BLaER1 (cell line): ENCODE results near the gene SMURF2.
A peak's percentile ranks its signal among the peaks of the same experiment; 100 is the strongest.

Source experiments
- H3K27ac ChIP-seq: shearing (Covaris generic); formaldehyde crosslinking; 2 replicates; pipeline ENCODE4 v1.8.1; 2022
- H3K27me3 ChIP-seq: shearing (Covaris generic); formaldehyde crosslinking; 2 replicates; pipeline ENCODE4 v1.8.1; 2022
- H3K36me3 ChIP-seq: shearing (Covaris generic); formaldehyde crosslinking; 2 replicates; pipeline ENCODE4 v1.8.1; 2022
- H3K4me1 ChIP-seq: shearing (Covaris generic); formaldehyde crosslinking; 2 replicates; pipeline ENCODE4 v1.8.1; 2022
- H3K4me2 ChIP-seq: shearing (Covaris generic); formaldehyde crosslinking; 2 replicates; pipeline ENCODE4 v1.8.1; 2022
- H3K4me3 ChIP-seq: shearing (Covaris generic); formaldehyde crosslinking; 2 replicates; pipeline ENCODE4 v1.8.1; 2022
- H3K9ac ChIP-seq: shearing (Covaris generic); formaldehyde crosslinking; 2 replicates; pipeline ENCODE4 v1.8.1; 2022
- H3K9me3 ChIP-seq: shearing (Covaris generic); formaldehyde crosslinking; 2 replicates; pipeline ENCODE4 v1.8.1; 2022
- H4K20me1 ChIP-seq: shearing (Covaris generic); formaldehyde crosslinking; 2 replicates; pipeline ENCODE4 v1.8.1; 2022
- Cebpa-rat ChIP-seq: shearing (Covaris generic); IDR thresholded peaks from 2 replicates; pipeline ENCODE4 v1.8.1; 2022

Gene SMURF2

GRCh38 chr17:64499805-64500486 lies 162.2 kb downstream of the SMURF2 start:
- Histone ChIP-seq H3K4me3 (no peak overlapping the region), H3K9me3 (no peaks in the 10 kb centered on the region), H3K4me2 (0 out of 2 replicates have a peak overlapping the region, but pooled peaks have one; percentile 1), H4K20me1 (peaks cover 93% of the 10 kb centered on the region), H3K27ac (no peak overlapping the region), H3K9ac (no peak overlapping the region), H3K36me3 (peaks cover 66% of the 10 kb centered on the region), H3K4me1 (peaks cover 84% of the 10 kb centered on the region), H3K27me3 (no peaks in the 10 kb centered on the region)
- TF ChIP-seq Cebpa-rat = no peak

GRCh38 chr17:64498308-64499203 lies 163.6 kb downstream of the SMURF2 start:
- Histone ChIP-seq H4K20me1 (peaks cover 93% of the 10 kb centered on the region), H3K4me1 (peaks cover 88% of the 10 kb centered on the region), H3K36me3 (peaks cover 54% of the 10 kb centered on the region), H3K9ac (0 out of 2 replicates have a peak overlapping the region, but pooled peaks have one; percentile 85), H3K9me3 (no peaks in the 10 kb centered on the region), H3K27ac (no peak overlapping the region), H3K4me3 (0 out of 2 replicates have a peak overlapping the region, but pooled peaks have one; percentile 74), H3K27me3 (no peaks in the 10 kb centered on the region), H3K4me2 (peak overlapping the region; percentile 87)
- TF ChIP-seq Cebpa-rat = no peak

GRCh38 chr17:64497565-64498035 lies 164.5 kb downstream of the SMURF2 start:
- H3K36me3 ChIP-seq = peaks cover 54% of the 10 kb centered on the region
- TF ChIP-seq Cebpa-rat = no peak
- H3K9ac ChIP-seq = peak overlapping the region; percentile 85
- H3K4me2 ChIP-seq = peak overlapping the region; percentile 87
- peak overlapping the region; percentile 86 for H3K27ac ChIP-seq
- no peaks in the 10 kb centered on the region for H3K9me3 ChIP-seq
- no peaks in the 10 kb centered on the region for H3K27me3 ChIP-seq
- H4K20me1 ChIP-seq = peaks cover 91% of the 10 kb centered on the region
- peaks cover 86% of the 10 kb centered on the region for H3K4me1 ChIP-seq
- peak overlapping the region; percentile 74 for H3K4me3 ChIP-seq

GRCh38 chr17:64496786-64497564 lies 165.1 kb downstream of the SMURF2 start, which contains the start of gene POLG2:
Gene POLG2, minus strand, starts transcription at chr17:64497054. Its CDS starts 86 bp downstream, at chr17:64496968.
- Histone ChIP-seq H3K36me3 (peaks cover 54% of the 10 kb centered on the region), H3K4me1 (peaks cover 80% of the 10 kb centered on the region), H3K4me2 (peak within 1 kb of the TSS; percentile 87), H4K20me1 (peaks cover 87% of the 10 kb centered on the region), H3K4me3 (peak within 1 kb of the TSS; percentile 74), H3K27me3 (no peaks in the 10 kb centered on the region), H3K27ac (peak within 1 kb of the TSS; percentile 86), H3K9me3 (no peaks in the 10 kb centered on the region), H3K9ac (peak within 1 kb of the TSS; percentile 85)
- TF ChIP-seq Cebpa-rat = no peak

GRCh38 chr17:64496348-64496785 lies 165.7 kb downstream of the SMURF2 start:
- H3K9ac ChIP-seq = peak overlapping the region; percentile 85
- H3K27me3 ChIP-seq = no peaks in the 10 kb centered on the region
- peaks cover 87% of the 10 kb centered on the region for H4K20me1 ChIP-seq
- peak overlapping the region; percentile 86 for H3K27ac ChIP-seq
- peaks cover 74% of the 10 kb centered on the region for H3K4me1 ChIP-seq
- H3K4me2 ChIP-seq = peak overlapping the region; percentile 87
- peak overlapping the region; percentile 74 for H3K4me3 ChIP-seq
- no peaks in the 10 kb centered on the region for H3K9me3 ChIP-seq
- peaks cover 54% of the 10 kb centered on the region for H3K36me3 ChIP-seq
- no peak for TF ChIP-seq Cebpa-rat
